ENCODE measurements around the gene BCAP31. TPM values are rescaled to one million over a fixed set of nuclear protein-coding genes. Genes with fewer than 3 reads are reported as not detected.

BCAP31 gene
- total RNA-seq, 4 donors from 2014 or later: 214 to 334 (median 269) TPM

- TF ChIP-seq CTCF (IDR thresholded peaks at IDR 0.05; ENCODE audit: low read depth): no peak
Observed at GRCh38 chrX:153764786-153765137, 40.6 kb upstream of the BCAP31 start.

- no peak for TF ChIP-seq CTCF (IDR thresholded peaks at IDR 0.05; ENCODE audit: low read depth)
Observed at GRCh38 chrX:153763989-153764755, 40.0 kb upstream of the BCAP31 start, which contains the start of gene PLXNB3. Gene PLXNB3 (plus strand): TSS chrX:153764249. CDS start chrX:153765536, 1,287 bp downstream.

GRCh38 chrX:153763298-153763932 lies 39.2 kb upstream of the BCAP31 start:
- no peak for TF ChIP-seq CTCF (IDR thresholded peaks at IDR 0.05; ENCODE audit: low read depth)

- no peak for TF ChIP-seq CTCF (IDR thresholded peaks at IDR 0.05; ENCODE audit: low read depth)
Observed at GRCh38 chrX:153762626-153763173, 38.5 kb upstream of the BCAP31 start.

- no peak for TF ChIP-seq CTCF (IDR thresholded peaks at IDR 0.05; ENCODE audit: low read depth)
Observed at GRCh38 chrX:153761863-153762262, 37.7 kb upstream of the BCAP31 start.

- TF ChIP-seq CTCF (IDR thresholded peaks at IDR 0.05; ENCODE audit: low read depth): no peak
Observed at GRCh38 chrX:153755136-153755535, 30.9 kb upstream of the BCAP31 start.

GRCh38 chrX:153750127-153750774 lies 26.1 kb upstream of the BCAP31 start:
- TF ChIP-seq CTCF (IDR thresholded peaks at IDR 0.05; ENCODE audit: low read depth): no peak
